GM18868 (cell line): ENCODE measurements around the gene PPIC.
"Not testable (repeated sequence)": the region's sequence is repeated elsewhere in the genome, so short reads cannot be mapped to it uniquely, and the experiment has no call there.

Source experiments
- ATAC-seq: cut with Tn5 transposase; IDR thresholded peaks from one replicate; pipeline ENCODE4 v1.9.1; 2021; ENCODE audit warnings: mild to moderate bottlenecking, moderate library complexity; ENCODE audit not compliant: unreplicated experiment

PPIC gene

DNA sequence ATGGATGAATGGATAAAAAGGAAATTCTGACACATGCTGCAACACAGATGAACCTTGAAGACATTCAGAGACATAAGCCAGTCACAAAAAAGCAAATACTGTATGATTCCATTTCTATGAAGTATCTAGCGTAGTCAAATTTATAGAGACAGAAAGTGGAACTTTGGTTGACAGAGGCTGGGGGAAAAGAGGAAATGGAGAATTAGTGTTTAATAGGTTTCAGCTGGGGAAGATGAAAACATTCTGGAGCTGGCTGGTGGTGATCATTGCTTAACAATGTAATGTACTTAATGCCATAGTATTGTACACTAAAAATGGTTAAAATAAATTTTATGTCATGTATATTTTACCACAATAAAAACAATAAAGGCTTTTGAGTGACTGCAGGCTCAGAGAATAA, 24.2 kb downstream of the PPIC start:
- ATAC-seq: no peak

DNA sequence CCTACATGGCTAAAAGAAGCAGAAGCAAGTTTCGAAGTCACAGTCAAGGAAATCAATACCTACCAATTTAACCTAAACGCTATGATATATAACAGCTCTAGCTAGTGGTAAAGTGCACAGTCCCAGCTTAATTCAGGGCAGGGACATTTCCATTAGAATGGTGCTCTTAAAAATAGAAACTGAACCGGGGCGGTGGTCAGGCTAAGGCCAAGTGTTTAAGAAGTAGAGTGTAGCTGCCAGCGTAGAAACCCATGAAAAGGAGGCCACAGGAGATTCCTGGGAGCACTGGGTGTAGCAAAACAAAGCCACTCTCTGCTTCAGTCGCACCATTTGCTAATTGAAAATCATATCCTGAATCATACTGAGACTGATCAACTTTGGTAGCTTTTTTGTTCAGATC, 28.8 kb downstream of the PPIC start:
- ATAC-seq: no peak

DNA sequence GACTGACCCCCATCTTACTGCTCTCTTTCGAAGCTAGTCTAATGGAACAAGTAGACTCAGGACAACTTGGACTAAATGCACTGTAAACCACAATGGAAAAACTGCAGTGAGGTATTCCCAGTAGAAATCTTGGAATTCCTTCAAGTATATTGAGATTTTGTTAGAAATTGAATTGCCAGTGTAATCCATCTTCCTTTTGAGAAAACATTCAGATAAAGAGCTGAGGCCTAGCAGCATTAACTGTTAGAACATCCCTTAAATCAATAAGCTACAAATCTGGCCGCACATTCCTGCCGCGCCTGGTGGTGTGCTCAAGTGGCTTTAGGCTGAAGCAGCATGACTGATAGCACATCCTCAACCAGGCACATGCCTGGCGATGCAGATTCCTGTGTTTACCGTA, 29.3 kb downstream of the PPIC start:
- ATAC-seq: no peak

DNA sequence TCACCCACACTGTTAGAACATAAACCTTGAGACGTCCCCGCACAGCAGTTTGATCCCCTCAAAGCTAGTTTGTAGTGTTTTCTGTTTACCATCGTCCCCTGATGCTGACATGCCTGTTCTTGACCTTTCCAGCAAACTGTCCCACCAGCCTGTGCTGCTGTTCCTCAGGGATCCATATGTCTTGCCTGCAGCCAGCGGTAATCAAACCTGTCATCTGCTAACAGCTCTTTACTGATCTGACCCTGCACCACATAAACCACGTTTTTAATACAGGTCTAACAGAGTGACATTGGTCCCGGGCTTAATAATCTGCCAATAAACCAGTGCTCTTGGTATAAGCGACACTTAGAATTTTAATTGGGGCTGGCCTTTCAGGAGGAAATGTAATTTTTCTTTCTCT, 34.7 kb downstream of the PPIC start:
- no peak for ATAC-seq

DNA sequence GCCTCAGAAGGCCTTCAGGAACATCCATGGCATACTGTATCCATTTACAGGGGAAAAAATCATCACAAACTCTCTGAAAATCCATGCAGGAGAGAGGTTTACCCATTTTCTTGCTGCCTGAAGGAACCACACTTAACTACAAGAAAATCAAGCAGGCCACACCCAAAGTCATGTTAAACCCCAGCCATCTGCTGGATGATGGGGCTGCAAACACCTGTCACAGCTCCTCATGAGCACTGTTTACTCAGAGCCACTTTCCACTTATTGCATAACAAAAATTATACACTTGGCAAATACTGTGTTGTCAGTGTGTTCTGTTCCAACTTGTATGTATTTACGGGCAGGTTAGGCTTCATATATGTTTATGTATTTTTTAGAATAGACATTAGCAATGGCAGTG, 35.8 kb downstream of the PPIC start:
- no peak for ATAC-seq

DNA sequence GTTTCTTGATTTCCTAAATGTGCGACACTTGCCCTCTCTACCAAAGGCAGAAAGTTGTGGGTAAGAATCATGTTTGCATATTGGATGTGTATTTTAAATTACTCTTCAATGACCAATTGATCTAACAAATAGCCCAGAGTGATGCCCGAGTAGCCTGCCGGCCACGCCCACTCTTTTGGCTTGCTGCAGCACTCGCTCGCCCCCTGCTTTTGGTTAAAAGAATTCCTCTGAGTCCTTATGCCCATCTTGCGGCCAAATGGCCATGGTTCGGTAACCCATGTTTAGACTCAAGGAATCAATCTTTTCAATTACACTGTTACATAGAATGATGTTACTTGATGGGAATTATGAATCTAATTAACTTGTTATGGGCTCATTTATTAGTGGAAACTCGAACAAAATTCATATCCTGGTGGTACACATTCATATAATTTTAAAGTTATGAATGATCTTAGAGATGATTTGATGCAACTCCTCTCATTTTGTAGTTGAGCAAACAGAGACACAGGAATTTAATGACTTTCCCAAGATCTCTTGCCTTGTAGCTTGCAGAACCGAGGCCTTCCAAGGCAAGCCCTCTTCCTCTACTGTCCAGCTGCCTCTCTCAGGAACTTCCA, 36.5 kb downstream of the PPIC start:
- peak; percentile 97 for ATAC-seq

DNA sequence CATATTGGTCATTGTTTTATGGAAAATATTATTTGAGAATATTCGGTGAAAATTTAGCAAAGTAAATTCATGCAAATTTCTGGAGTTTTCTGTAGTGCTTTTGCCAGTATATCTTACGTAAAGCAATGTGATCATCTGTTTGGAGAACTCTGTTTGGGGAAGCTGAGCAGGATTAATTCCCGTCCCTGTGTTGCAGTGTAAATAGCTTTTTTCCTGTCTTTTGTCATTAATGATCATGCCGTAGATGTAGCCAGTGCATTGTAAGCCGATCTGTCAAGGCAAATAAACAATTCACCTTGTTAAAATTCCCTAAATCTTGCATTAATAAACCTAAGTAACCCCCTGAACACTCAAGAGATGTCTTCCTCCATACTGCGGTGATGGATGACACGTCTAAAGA, 39.2 kb downstream of the PPIC start:
- no peak for ATAC-seq

DNA sequence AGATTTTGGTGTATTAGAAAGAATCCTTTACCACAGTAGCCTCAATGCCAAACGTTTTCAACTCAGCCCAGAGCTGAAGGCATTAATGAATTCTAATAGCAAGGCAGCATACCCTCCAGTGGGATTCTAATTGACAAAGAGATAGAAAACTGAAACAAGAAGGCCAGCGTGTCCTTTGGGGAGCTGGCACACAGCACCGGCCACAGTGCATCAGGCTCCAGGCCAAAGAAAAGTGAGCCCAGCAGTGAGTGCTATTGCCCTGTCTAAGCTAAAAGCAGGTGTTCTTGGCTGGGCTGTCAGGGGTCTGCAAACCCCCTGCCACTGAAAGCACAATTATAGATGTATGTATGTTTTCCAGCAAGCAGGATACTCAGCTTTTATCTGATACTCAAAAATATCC, 40.4 kb downstream of the PPIC start:
- ATAC-seq: no peak

DNA sequence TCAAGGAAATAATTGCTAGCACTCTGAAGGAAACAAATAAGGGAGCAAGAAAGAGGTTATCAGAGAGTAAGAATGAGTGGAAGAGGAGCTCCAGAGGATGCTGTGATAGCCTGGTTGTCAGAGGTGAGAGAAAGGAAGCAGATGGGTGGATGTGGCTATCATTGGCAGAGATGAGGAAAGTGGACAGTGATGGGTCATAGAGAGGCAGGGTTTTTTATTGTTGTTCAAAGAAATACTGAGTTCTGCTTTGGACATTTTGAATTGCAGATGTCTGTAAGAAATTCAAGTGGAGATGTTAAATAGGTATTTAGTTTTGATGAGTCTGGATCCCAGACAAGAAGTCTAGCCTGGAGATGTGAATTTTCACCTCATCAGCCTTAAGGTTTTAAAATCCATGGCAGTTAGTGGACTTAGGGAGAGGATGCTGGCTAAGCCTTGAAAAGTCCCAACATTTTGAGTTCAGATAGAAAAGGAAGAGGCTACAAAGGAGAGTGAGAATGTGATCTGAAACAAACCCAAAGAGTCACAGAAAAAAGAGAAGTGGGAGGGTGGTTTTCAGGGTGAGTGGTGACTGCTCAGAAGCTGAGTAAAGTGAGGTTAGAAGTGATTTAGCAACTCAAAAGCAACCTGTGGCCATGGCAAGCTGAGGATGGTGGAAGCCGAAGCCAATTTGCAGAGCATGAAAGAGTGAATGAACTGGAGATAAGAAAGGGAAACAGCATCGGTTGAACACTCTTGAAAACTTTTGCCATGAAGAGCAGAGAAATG, 50.4 kb downstream of the PPIC start:
- ATAC-seq: peak; percentile 98

DNA sequence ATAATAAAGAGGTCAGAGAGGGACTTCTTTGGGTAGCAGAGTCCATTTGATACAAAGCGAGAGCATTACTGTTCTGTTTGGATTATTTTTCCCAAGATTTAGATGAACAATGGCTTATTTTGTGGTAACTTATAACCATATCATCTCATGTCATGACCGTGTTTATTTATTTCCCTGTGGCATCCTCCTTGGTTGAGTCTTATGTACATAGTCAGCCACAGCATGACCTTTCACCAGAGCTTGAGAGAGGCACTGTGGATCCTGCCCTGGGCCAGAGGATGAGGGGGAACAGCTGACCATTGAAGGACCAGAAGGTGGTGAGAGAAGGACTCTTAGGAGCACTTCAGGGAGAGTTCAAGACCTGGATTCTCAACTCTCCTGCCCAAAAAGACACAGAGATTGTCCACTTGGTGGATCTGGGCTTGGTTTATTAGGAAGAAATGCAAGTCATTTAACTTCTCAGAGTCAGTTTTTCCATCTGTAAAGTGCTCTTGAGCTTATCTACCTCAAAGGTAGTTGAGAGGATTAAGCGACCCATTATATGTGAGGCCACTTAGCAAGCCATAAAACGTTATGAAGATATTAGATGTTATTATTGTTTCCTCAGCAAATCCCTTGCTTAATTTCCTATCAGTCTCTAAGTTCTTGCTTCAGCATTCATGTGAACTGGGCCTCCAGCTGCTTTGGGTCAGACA, 51.4 kb downstream of the PPIC start:
- no peak for ATAC-seq

DNA sequence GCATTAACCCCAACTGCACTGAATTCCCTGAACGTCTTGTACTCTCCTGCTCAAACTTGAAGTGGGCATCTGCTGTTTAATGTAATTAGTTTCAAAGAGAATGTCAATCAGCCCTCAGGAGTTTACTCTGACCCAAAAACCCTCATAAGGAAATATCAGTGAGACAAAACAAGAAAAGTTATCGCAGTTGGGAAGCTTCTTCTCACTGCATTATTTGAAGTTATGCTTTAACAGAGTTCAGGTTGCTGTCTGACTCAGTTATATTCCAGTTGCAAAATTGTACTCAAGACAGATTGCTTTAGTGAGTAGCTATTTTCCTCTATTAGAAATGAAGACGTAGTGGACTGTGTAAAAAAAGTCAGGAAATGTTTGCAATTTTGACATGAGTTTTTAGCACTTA, 52.1 kb downstream of the PPIC start:
- no peak for ATAC-seq

DNA sequence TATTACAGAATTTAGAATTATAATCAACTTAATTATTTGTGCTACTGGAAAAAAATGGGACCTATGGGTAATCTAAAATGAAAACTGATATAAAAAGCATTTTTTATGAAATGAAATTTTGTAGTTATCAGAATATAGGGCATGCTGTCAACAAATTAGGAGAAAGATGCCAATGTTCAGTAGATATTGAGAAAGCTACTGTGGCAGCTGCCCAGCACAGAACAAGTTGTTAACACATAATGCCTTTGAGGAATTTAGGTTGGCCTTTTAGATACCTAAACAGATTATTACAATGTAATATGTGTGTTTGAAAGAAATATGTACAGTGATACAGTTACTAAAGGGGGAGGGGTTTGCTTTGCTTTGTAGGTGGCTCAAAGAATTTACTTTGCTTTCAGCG, 54.1 kb downstream of the PPIC start:
- ATAC-seq: no peak

DNA sequence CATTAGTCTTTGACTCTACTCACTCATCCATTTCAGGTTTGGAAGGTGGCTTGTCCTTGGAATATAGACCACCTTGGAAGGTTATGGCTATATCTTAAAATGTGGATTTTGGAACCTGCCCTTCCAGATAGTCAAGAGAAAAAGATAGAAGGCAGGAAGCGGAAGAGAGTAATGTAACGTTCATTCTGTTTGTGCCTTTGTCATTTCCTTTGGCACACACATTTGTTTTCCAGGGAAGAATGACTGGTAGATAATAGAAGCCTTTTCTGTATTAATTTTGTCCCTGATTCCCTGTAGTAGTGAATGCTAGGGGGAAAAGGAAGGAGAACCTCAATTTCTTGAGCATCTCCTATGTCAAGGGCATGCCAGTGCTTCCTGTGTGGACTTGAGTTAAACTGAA, 54.7 kb downstream of the PPIC start:
- ATAC-seq: no peak

DNA sequence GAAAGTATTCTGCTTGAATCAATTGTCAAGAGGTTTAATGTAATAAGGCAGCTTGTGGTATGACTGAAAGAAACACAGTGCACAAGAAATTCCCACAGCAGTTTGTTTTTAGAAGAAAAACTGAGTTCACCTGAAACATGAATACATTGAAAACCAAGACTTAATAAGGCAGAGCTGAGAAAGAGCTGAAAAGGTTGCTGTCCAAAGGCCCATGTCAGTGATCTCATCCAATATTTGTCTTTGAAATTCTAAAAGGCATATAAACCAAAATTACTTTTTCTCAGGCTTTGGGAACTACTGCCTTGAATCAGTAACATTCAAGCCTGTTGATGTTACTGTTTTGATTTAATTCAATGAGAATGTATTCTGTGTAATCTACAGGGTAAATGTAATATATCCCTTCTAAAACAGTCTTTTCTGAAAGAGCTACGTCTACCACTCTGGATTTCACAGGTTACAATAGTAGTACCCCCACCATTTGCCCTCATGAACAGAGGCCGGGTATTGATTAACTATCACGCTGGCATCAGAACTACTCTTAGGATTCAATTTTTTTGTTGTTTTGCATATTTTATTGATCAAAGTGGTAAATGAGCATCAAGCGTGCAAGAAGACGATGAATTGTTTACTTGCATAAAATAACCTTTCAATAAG, 57.8 kb downstream of the PPIC start:
- no peak for ATAC-seq

DNA sequence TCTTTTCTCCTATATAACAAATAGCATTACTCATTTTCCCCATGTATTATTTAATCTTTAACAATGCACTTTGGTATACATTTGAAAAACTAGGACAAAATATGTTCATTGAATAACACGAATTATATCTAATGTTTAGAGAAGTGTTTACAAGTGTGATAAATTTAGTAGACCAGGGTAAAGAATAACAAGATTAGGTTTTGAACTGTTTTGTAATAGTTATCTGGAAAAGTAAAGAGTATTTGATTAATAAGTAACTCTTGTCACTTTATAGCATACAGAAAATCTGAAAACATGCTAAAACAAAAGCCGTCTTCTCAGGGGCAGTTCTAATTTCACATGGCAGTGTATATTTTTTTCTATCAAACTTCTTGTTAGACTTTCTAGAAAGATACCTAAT, 58.5 kb downstream of the PPIC start:
- no peak for ATAC-seq

DNA sequence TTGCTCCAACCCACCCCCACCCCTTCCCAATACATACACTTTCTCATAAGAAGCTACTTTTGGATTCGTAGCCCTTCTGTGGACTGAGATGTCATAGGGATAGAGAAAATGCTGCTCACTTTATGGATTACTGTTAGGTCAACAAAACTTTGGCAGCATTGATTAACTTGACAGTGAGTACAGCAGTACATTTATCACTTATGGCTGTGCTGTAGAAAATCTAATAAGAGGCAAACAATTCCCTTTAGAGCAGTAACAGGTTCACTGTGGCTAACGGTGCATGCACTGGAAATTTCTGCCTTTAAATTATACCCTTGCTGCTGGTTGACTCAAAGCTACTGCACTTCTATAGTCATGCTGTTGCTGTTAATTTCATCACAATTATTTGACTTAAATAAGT, 59.2 kb downstream of the PPIC start:
- ATAC-seq: no peak

DNA sequence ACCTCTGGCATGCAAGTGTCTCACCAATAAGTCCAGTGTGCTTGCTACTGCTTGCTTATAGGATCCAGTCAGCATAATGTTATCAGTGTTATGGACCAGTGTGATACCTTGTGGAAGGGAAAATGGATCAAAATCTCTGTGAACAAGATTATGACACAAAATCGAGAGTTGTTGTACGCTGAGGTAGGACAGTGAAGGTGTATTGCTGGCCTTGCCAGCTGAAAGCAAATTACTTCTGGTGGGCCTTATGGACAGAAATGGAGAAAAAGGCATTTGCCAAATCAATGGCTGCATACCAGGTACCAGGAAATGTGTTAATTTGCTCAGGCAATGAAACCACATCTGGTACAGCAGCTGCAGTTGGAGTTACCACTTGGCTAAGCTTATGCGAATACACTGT, 62.3 kb downstream of the PPIC start:
- ATAC-seq: not testable (repeated sequence)

DNA sequence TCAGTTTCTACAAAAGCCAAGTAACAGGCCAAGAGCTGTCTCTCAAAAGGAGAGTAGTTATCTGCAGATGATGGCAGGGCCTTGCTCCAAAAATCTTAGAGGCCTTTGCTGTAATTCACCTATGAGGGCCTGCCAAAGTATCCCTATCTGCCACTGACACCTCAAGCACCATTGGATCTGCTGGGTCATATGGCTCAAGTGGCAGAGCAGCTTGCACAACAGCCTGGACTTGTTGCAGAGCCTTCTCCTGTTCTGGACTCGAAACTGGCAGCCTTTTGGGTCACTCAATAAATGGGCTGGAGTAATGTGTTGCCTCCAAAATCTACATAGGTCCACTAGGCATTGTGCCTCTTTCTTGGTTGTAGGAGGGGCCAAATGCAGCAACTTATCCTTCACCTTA, 62.8 kb downstream of the PPIC start:
- not testable (repeated sequence) for ATAC-seq
